ENCODE results near the gene SNX20. TPM values are rescaled to one million over a fixed set of nuclear protein-coding genes. Genes with fewer than 3 reads are reported as not detected.

The SNX20 gene
- total RNA-seq, 4 donors from 2014 or later, result 2.2 to 6.9 (median 4.4) TPM

- DNase-seq (ENCODE audit: low spot score), result no peak
- no peak for ATAC-seq (ENCODE audit: low FRiP score)
- TF ChIP-seq CTCF (IDR thresholded peaks at IDR 0.05), result no peak
Observed at GRCh38 chr16:50674831-50675230, 6.3 kb downstream of the SNX20 start.

DNA sequence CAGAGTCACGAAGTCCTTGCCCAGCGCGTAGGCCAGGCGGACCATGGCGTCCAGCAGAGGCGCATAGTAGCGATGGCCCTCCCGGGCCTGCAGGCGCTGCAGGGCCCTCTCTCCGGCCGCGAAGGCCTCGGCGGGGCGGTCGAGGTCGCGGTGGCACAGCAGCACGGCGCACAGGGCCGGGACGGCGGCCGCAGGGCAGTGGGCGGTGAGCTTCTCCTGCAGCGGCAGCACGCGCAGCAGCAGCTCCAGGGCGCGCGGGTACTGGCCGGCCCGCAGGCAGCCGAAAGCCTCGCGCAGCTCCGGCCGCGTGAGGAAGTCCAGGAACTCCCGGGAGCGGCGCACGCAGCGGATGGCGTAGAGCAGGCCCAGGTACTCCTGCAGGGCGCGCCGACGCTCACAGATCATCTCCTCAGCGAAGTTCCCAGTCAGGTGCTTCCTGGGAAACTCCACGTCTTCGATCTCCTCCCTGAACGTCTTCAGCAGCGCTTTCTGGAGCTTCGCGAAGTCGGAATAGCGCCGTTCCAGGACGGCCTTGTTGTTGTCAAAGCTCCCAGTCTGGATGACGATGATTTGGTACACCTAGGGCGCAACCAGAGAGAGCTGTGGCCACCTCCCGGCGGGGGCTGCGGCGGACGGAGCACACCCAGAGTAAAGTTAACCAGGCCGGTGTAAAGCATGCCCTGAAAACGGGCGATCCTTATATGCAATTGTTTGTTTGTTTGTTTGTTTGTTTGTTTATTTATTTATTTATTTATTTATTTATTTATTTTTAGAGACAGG, 7.4 kb downstream of the SNX20 start:
- no peak for TF ChIP-seq CTCF (IDR thresholded peaks at IDR 0.05)
- ATAC-seq (ENCODE audit: low FRiP score), result no peak
- no peak for DNase-seq (ENCODE audit: low spot score)

DNA sequence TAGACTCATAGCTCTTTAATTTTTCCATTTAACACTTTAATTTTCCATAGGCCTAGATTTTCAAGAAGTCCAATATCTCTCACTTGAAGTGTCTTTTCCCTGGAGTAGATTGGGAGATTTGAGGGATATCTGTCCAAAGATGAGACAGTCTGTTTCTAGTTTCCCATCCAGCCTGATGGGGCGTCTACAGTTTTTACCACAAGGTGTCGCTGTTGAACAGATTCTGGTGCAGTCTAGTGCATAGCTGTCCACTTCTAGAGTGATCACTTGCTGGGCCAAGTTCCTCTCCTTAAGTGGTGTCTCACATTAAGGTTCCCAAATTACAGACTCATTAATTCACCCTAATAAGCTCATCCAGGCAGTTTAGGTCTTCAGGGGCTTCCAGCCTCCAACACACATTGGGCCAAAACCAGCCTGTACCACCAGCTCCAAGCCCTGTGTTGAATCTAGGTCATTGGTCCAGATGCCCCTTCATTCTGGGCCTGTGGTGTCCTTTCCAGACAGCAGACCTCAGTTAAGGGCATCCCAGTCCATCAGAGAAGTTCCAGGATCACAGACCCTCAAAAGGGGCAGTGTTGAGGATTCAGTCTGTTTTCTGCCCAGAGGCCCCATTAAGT, 9.4 kb downstream of the SNX20 start:
- ATAC-seq (ENCODE audit: low FRiP score) (no peak), DNase-seq (ENCODE audit: low spot score) (no peak)
- no peak for TF ChIP-seq CTCF (IDR thresholded peaks at IDR 0.05)

DNA sequence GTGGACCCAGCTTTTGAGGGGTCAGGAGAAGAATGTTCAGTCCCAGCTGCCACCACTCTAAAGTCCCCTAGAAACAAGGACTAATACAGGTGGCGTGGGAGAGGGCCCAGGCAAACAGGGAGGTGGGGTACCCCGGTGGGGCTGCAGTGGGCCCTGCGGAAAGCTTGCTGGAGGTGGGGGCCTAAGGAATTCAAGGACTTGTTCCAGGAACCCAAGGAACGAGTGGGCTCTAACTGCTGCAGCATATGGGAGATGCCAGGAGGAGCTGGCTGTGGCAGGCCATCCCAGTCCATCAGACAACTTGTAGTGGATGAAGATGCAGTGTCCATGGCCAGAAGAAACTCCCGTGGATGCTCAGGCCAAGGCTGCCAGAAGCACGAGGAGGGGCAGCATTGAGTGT, 10.6 kb downstream of the SNX20 start:
- ATAC-seq (ENCODE audit: low FRiP score), result no peak
- no peak for TF ChIP-seq CTCF (IDR thresholded peaks at IDR 0.05)
- DNase-seq (ENCODE audit: low spot score), result no peak

GRCh38 chr16:50669741-50670140, 11.4 kb downstream of the SNX20 start:
- TF ChIP-seq CTCF (IDR thresholded peaks at IDR 0.05), result no peak
- DNase-seq (ENCODE audit: low spot score), result no peak
- ATAC-seq (ENCODE audit: low FRiP score), result no peak

DNA sequence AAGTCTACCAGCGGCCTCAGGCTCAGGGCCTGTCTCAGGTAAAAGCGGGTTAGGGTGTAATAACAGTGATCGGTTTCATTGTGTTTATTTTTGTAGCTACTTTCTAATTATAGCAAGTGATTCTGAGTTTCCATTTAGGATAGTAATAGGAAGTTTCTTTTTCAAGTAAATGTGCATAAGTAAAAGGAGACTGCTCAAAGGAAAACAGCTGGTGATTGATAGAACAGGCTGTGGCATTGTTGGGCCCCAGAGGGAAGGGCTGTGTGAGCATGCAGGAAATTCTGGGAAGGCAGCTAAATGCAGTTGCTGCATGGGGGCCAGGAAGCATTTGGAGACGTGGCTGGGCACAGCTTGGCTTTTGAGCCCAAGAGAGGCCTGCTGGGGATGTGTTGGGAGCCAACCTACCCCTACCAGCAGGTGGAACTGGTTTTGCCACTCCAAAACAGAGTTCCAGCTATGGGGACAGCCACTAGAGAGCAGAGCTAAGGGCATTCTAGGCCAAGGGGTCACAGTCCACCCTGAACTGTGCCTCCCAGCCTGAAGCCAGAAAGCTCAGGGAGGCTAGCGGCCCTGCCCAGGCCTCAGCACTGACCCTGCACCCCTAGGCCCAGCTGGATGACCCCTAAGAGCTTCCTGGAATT, 12.6 kb downstream of the SNX20 start:
- no peak for DNase-seq (ENCODE audit: low spot score)
- no peak for ATAC-seq (ENCODE audit: low FRiP score)
- no peak for TF ChIP-seq CTCF (IDR thresholded peaks at IDR 0.05)

Measured in omental fat pad (tissue), 4 donors.